Measurements from ENCODE around the gene PACSIN1.

Gene PACSIN1

GRCh38 chr6:34517461-34517881 lies 51.6 kb downstream of the PACSIN1 start:
- no peak for DNase-seq (ENCODE audit: low read depth)
- TF ChIP-seq, protein P1, sequence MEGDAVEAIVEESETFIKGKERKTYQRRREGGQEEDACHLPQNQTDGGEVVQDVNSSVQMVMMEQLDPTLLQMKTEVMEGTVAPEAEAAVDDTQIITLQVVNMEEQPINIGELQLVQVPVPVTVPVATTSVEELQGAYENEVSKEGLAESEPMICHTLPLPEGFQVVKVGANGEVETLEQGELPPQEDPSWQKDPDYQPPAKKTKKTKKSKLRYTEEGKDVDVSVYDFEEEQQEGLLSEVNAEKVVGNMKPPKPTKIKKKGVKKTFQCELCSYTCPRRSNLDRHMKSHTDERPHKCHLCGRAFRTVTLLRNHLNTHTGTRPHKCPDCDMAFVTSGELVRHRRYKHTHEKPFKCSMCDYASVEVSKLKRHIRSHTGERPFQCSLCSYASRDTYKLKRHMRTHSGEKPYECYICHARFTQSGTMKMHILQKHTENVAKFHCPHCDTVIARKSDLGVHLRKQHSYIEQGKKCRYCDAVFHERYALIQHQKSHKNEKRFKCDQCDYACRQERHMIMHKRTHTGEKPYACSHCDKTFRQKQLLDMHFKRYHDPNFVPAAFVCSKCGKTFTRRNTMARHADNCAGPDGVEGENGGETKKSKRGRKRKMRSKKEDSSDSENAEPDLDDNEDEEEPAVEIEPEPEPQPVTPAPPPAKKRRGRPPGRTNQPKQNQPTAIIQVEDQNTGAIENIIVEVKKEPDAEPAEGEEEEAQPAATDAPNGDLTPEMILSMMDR (conservative IDR thresholded peaks at IDR 0.05; ENCODE audit: control insufficient read depth, insufficient read depth, low read depth, low read length) = no peak
- H3K4me3 ChIP-seq (ENCODE audit: control insufficient read depth, low read depth, low read length) = no peak overlapping the region

- H3K4me3 ChIP-seq (ENCODE audit: control insufficient read depth, low read depth, low read length) = no peak overlapping the region
- DNase-seq (ENCODE audit: low read depth) = no peak
- TF ChIP-seq, protein P1 (conservative IDR thresholded peaks at IDR 0.05; ENCODE audit: control insufficient read depth, insufficient read depth, low read depth, low read length) = no peak
These were observed 52.1 kb downstream of the PACSIN1 start for GRCh38 chr6:34517966-34518365.

DNA sequence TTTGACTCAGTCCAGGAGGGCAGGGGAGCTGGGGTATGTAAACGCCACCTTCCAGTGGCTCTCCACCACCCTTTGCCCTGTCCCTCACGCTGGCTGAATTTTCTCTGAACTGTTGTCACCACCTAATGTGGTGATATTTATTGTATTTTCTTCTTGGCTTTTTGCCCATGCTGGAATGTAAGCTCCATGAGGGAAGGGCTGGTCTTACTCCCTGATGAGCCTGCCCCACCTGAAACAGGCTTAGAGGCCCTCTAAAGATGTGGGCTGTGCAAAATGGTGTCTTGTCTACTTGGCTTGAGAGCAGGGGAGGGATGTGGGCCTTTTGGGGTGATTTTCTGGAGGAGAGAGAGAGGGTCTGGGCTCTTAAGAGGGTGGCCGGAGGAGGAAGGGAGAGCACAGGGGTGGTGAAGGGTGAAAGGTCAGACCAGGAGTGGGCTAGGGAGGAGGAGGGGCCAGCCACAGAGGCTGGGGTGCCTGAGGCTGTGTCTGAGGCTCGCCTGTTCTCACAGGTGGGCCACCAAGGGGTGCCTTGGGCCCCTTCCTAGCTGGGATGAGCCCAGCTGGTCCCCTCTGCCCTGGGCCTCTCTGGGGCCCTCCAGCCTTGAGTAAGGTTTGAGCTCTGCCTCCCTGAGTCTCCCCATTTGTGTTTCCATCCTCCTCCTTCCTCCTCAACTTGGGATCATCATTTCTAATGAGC lies 52.9 kb downstream of the PACSIN1 start:
- no peak for DNase-seq (ENCODE audit: low read depth)
- TF ChIP-seq, protein P1 (conservative IDR thresholded peaks at IDR 0.05; ENCODE audit: control insufficient read depth, insufficient read depth, low read depth, low read length) = no peak
- H3K4me3 ChIP-seq (ENCODE audit: control insufficient read depth, low read depth, low read length) = no peak overlapping the region

DNA sequence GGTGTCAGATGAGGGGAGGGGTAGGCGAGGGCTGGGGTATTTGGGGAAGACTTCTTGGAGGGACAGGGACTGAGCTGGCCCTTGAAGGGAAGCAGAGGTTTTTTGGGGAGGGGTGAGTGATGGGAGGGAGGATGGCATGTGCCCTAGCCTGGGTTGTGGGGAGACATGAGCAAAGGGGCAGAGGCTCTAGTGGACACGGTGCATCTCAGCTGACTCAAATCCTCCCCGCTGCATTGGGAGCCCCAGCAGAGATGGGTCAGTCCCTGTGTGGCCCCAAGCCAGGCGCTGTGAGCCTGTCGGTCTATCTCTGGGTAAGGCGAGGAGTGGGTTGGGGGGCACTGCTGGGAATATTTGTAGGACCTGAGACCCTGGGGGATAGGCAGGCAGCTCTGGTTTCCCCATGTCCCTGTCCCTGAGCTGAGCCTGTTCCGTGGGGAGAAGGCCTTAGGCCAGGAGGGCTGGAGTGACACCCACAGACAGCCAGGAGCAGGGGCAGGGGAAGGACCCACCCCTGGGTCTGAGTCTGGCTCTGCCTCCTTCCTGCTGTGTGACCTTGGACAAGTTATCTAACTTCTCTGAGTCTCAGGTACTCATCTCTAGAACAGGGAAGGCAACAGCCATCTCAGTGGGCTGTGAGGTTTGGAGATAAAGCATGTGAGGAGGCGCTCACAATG lies 54.2 kb downstream of the PACSIN1 start:
- no peak overlapping the region for H3K4me3 ChIP-seq (ENCODE audit: control insufficient read depth, low read depth, low read length)
- no peak for DNase-seq (ENCODE audit: low read depth)
- TF ChIP-seq, protein P1 (conservative IDR thresholded peaks at IDR 0.05; ENCODE audit: control insufficient read depth, insufficient read depth, low read depth, low read length) = no peak

GRCh38 chr6:34520645-34521462 lies 55.0 kb downstream of the PACSIN1 start:
- H3K4me3 ChIP-seq (ENCODE audit: control insufficient read depth, low read depth, low read length) = no peak overlapping the region
- TF ChIP-seq, protein P1 (conservative IDR thresholded peaks at IDR 0.05; ENCODE audit: control insufficient read depth, insufficient read depth, low read depth, low read length) = no peak
- DNase-seq (ENCODE audit: low read depth) = no peak

GRCh38 chr6:34521463-34522285 lies 55.8 kb downstream of the PACSIN1 start:
- TF ChIP-seq, protein P1 (conservative IDR thresholded peaks at IDR 0.05; ENCODE audit: control insufficient read depth, insufficient read depth, low read depth, low read length) = no peak
- no peak for DNase-seq (ENCODE audit: low read depth)

More at GRCh38 chr6:34521463-34522285, 55.8 kb downstream of the PACSIN1 start:
- H3K4me3 ChIP-seq (ENCODE audit: control insufficient read depth, low read depth, low read length) = no peak overlapping the region

Data from fibroblast of mammary gland (primary cell).